GM10248 (cell line): Measurements from ENCODE around the gene DNAJC6.

Experiments used
- CTCF ChIA-PET: fragments of 300-600 bp; sonication (Branson Sonifier 250); formaldehyde crosslinking; extraction: SDS; loops from one replicate; lab custom pipeline; 2021; ENCODE audit warnings: antibody characterized with exemption; lab: Yijun Ruan, JAX
- POLR2A ChIA-PET: fragments of 350-650 bp; sonication (Branson Sonifier 250); formaldehyde crosslinking; extraction: SDS; loops from one replicate; lab custom pipeline; 2020; ENCODE audit warnings: antibody characterized with exemption; lab: Yijun Ruan, JAX
- DNase-seq: peaks from one replicate; pipeline ENCODE4 v3.0.0; 2012; ENCODE audit errors: extremely low spot score
- CTCF ChIP-seq: IDR thresholded peaks from 2 replicates; pipeline ENCODE4 v1.5.1; 2012; ENCODE audit warnings: mild to moderate bottlenecking, low read depth; ENCODE audit errors: extremely low read depth, missing control alignments, control extremely low read depth

Gene DNAJC6

GRCh38 chr1:65420590-65421350 is 111.4 kb downstream of the DNAJC6 start, which contains the start of the genes LEPR and LEPROT:
TSS of gene LEPR (plus strand) at chr1:65420668. CDS start at chr1:65565566, 144,898 bp downstream.
TSS of gene LEPROT (plus strand) at chr1:65420668. CDS start at chr1:65420725, 57 bp downstream.
- no peak for TF ChIP-seq CTCF

GRCh38 chr1:65421351-65422025 is 112.1 kb downstream of the DNAJC6 start:
- TF ChIP-seq CTCF = no peak
- DNase-seq = no peak
- CTCF ChIA-PET = interaction anchor here (2.1 kb wide), 1 partner anchor 9 kb away, joined by 6 read pairs; no protein-coding TSS in a partner anchor
- POLR2A ChIA-PET = no interaction called here

More at GRCh38 chr1:65420590-65421350, 111.4 kb downstream of the DNAJC6 start, which contains the start of the genes LEPR and LEPROT:
- ChIA-PET CTCF (interaction anchor here (0.8 to 2.1 kb wide), 6 partner anchors 9 to 39 kb away, joined by 3 to 7 read pairs (median 5); no protein-coding TSS in a partner anchor), POLR2A (interaction anchor here (0.7 kb wide), 1 partner anchor 9 kb away, joined by 3 read pairs; no protein-coding TSS in a partner anchor)
- DNase-seq = no peak

- POLR2A ChIA-PET = no interaction called here
- no peak for DNase-seq
- CTCF ChIA-PET = interaction anchor here (1.3 to 2.1 kb wide), 2 partner anchors 8 to 15 kb away, joined by 3 to 6 read pairs; no protein-coding TSS in a partner anchor
- TF ChIP-seq CTCF = no peak
These were observed 113.2 kb downstream of the DNAJC6 start for GRCh38 chr1:65422241-65423203.

- TF ChIP-seq CTCF = no peak
- ChIA-PET POLR2A (no interaction called here), CTCF (interaction anchor here (0.7 to 1.3 kb wide), 4 partner anchors 11 to 264 kb away, joined by 3 to 6 read pairs (median 3); no protein-coding TSS in a partner anchor)
- no peak for DNase-seq
These were observed 114.7 kb downstream of the DNAJC6 start for GRCh38 chr1:65423884-65424572.

GRCh38 chr1:65424573-65424889 is 115.2 kb downstream of the DNAJC6 start:
- DNase-seq = no peak
- no peak for TF ChIP-seq CTCF
- CTCF ChIA-PET = interaction anchor here (1.3 kb wide), 1 partner anchor 263 kb away, joined by 6 read pairs; no protein-coding TSS in a partner anchor
- POLR2A ChIA-PET = no interaction called here
